Tibial nerve (tissue), 4 donors: Measurements from ENCODE around the gene ADRM1. TPM values are rescaled to one million over a fixed set of nuclear protein-coding genes. Genes with fewer than 3 reads are reported as not detected.

Source experiments
- DNase-seq, 2 donors: peaks; one replicate each; pipeline ENCODE4 v3.0.0-alpha.2; 2019; ENCODE audit warnings: low spot score in 2 of 2
- H3K27ac ChIP-seq, 4 donors: fragments of 200-600 bp; sonication (generic) in 3 of 4; one replicate each; pipeline ENCODE4 v1.5.1; 2017 to 2019; ENCODE audit warnings: mild to moderate bottlenecking in 1 of 4
- H3K27me3 ChIP-seq, 2 donors: fragments of 200-600 bp; sonication (generic) in 1 of 2; one replicate each; pipeline versions ENCODE4 v1.5.1 to v1.6.0; 2017 to 2019
- H3K36me3 ChIP-seq, 3 donors: fragments of 200-600 bp; sonication (generic); one replicate each; pipeline ENCODE4 v1.5.1; 2018 to 2019
- H3K4me1 ChIP-seq, 4 donors: fragments of 200-600 bp; sonication (generic) in 3 of 4; one replicate each; pipeline ENCODE4 v1.5.1; 2017 to 2019
- H3K4me3 ChIP-seq, 4 donors: fragments of 200-600 bp; sonication (generic) in 3 of 4; one replicate each; pipeline ENCODE4 v1.5.1; 2017 to 2019; ENCODE audit warnings: mild to moderate bottlenecking in 1 of 4, moderate library complexity in 1 of 4
- H3K9me3 ChIP-seq, 4 donors: fragments of 200-600 bp; sonication (generic) in 3 of 4; one replicate each; pipeline ENCODE4 v1.5.1; 2017 to 2019
- CTCF ChIP-seq, 5 experiments: fragments of 200-600 bp in 3 of 5; fragments of 450-650 bp in 2 of 5; sonication (generic) in 3 of 5; IDR thresholded peaks; one replicate each; pipeline ENCODE4 v1.5.1; 2016 to 2019; ENCODE audit warnings: antibody characterized with exemption in 5 of 5, mild to moderate bottlenecking in 3 of 5, moderate library complexity in 2 of 5
- EP300 ChIP-seq, 2 donors: sonication (generic); formaldehyde crosslinking; IDR thresholded peaks; one replicate each; pipeline ENCODE4 v1.6.1; 2017; ENCODE audit warnings: antibody characterized with exemption in 2 of 2, mild to moderate bottlenecking in 1 of 2
- POLR2A ChIP-seq, 2 donors: fragments of 450-650 bp; IDR thresholded peaks; one replicate each; pipeline ENCODE4 v1.6.1; 2017; ENCODE audit warnings: antibody characterized with exemption in 2 of 2, mild to moderate bottlenecking in 2 of 2, moderate library complexity in 2 of 2
- WGBS, 2 donors: methylation state at CpG; one replicate each; pipeline ENCODE4 v1.1.5; 2018; 5-methylcytosine and 5-hydroxymethylcytosine counted together
- total RNA-seq, 4 donors: library from RNA; depleted of rRNA; stranded (reverse); fragments of >200 nt; gene quantifications; one replicate each; pipeline ENCODE4 v1.1.0, GENCODE V29; 2016

The ADRM1 gene
- total RNA-seq, 4 donors from 2014 or later: 111 to 132 (median 129) TPM

- Histone ChIP-seq H3K9me3 (no peaks in the 10 kb centered on the region), H3K27me3 (no peaks in the 10 kb centered on the region), H3K36me3 (peaks cover 10 to 74% (median 28%) of the 10 kb centered on the region in 3 donors), H3K4me1 (peaks cover 4 to 45% (median 18%) of the 10 kb centered on the region in 4 donors), H3K27ac (no peak overlapping the region), H3K4me3 (no peak overlapping the region)
- 89 to 91% methylated on average over 15 to 27 of the region's 27 CpGs for WGBS, 2 donors
- no peak for DNase-seq
- TF ChIP-seq POLR2A (IDR thresholded peaks at IDR 0.05): no peak
- no peak for TF ChIP-seq CTCF (IDR thresholded peaks at IDR 0.05)
- no peak for TF ChIP-seq EP300 (IDR thresholded peaks at IDR 0.05)
Measured at GRCh38 chr20:62306414-62307187, 3.8 kb downstream of the ADRM1 start.

GRCh38 chr20:62307226-62308101 is 4.7 kb downstream of the ADRM1 start:
- peaks cover 10 to 83% (median 28%) of the 10 kb centered on the region in 3 donors for H3K36me3 ChIP-seq
- TF ChIP-seq EP300 (IDR thresholded peaks at IDR 0.05) (no peak), POLR2A (IDR thresholded peaks at IDR 0.05) (no peak), CTCF (IDR thresholded peaks at IDR 0.05) (no peak)
- no peaks in the 10 kb centered on the region for H3K27me3 ChIP-seq
- no peak overlapping the region for H3K4me3 ChIP-seq
- H3K4me1 ChIP-seq: peaks cover 4 to 37% (median 18%) of the 10 kb centered on the region in 4 donors
- H3K9me3 ChIP-seq: no peaks in the 10 kb centered on the region
- WGBS, 2 donors: 76 to 81% methylated on average over 25 to 37 of the region's 42 CpGs
- DNase-seq: no peak
- no peak overlapping the region for H3K27ac ChIP-seq

GRCh38 chr20:62308102-62308822 is 5.5 kb downstream of the ADRM1 start:
- Histone ChIP-seq H3K9me3 (no peaks in the 10 kb centered on the region), H3K27me3 (no peaks in the 10 kb centered on the region), H3K4me1 (peaks cover 4 to 37% (median 18%) of the 10 kb centered on the region in 4 donors), H3K36me3 (peaks cover 10 to 91% (median 28%) of the 10 kb centered on the region in 3 donors), H3K27ac (no peak overlapping the region), H3K4me3 (no peak overlapping the region)
- 84 to 90% methylated on average over 16 to 21 of the region's 29 CpGs for WGBS, 2 donors
- DNase-seq: no peak
- no peak for TF ChIP-seq EP300 (IDR thresholded peaks at IDR 0.05)
- no peak for TF ChIP-seq POLR2A (IDR thresholded peaks at IDR 0.05)
- TF ChIP-seq CTCF (IDR thresholded peaks at IDR 0.05): no peak

- no peak for DNase-seq
- Histone ChIP-seq H3K4me1 (peaks cover 0 to 28% (median 11%) of the 10 kb centered on the region in 4 donors), H3K27ac (no peak overlapping the region), H3K36me3 (peaks cover 10 to 99% (median 28%) of the 10 kb centered on the region in 3 donors), H3K4me3 (no peak overlapping the region), H3K27me3 (no peaks in the 10 kb centered on the region), H3K9me3 (no peaks in the 10 kb centered on the region)
- TF ChIP-seq POLR2A (IDR thresholded peaks at IDR 0.05) (no peak), CTCF (IDR thresholded peaks at IDR 0.05) (no peak), EP300 (IDR thresholded peaks at IDR 0.05) (no peak)
- WGBS, 2 donors: 82 to 86% methylated on average over 25 of the region's 26 CpGs
Measured at GRCh38 chr20:62309198-62309944, 6.6 kb downstream of the ADRM1 start.
